Panc1 (cell line): ENCODE results near the gene LPP. TPM values are rescaled to one million over a fixed set of nuclear protein-coding genes. Genes with fewer than 3 reads are reported as not detected.

Source experiments
- ATAC-seq: fragments of 200-7000 bp; cut with Tn5 transposase; 2 replicates; pipeline ENCODE4 v1.9.1; 2020; ENCODE audit warnings: mild to moderate bottlenecking, moderate library complexity
- BruUV-seq: library from RNA; stranded (reverse); fragments of 400-500 nt; replicated peaks from 2 replicates; lab custom pipeline; 2021; lab: Mats Ljungman, UMichigan
- CTCF ChIA-PET: fragments of 300-600 bp; sonication (Branson Sonifier 250); formaldehyde crosslinking; loops from one replicate; lab custom pipeline; 2022; ENCODE audit warnings: antibody characterized with exemption; lab: Charles Lee
- POLR2A ChIA-PET: fragments of 300-600 bp; sonication (Branson Sonifier 250); formaldehyde crosslinking; loops from one replicate; lab custom pipeline; 2022; ENCODE audit warnings: antibody characterized with exemption; lab: Charles Lee
- DNase-seq: peaks from one replicate; pipeline ENCODE4 v3.0.0-alpha.2; 2010; ENCODE audit warnings: low read depth, low spot score
- H3K27ac ChIP-seq: 2 replicates; pipeline ENCODE4 v1.5.1; 2011; ENCODE audit warnings: mild to moderate bottlenecking, low read length, inconsistent platforms
- H3K27me3 ChIP-seq: fragments of 200-500 bp; sonication (Bioruptor generic); 2 replicates; pipeline ENCODE4 v1.6.0; 2014; ENCODE audit warnings: low read length, inconsistent platforms; ENCODE audit not compliant: control insufficient read depth, insufficient read depth
- H3K36me3 ChIP-seq: fragments of 200-500 bp; sonication (Bioruptor generic); 2 replicates; pipeline ENCODE4 v1.5.1; 2014; ENCODE audit warnings: inconsistent platforms, mild to moderate bottlenecking, low read length, moderate library complexity; ENCODE audit not compliant: control insufficient read depth, insufficient read depth
- H3K4me1 ChIP-seq: 2 replicates; pipeline ENCODE4 v1.5.1; 2011; ENCODE audit warnings: inconsistent platforms, mild to moderate bottlenecking, low read length, moderate library complexity; ENCODE audit not compliant: control insufficient read depth, insufficient read depth
- H3K4me3 ChIP-seq, 2 experiments: 2 replicates each; pipeline ENCODE4 v1.5.1; 2011 to 2012; ENCODE audit warnings: low read depth in 2 of 2, low read length in 2 of 2, mild to moderate bottlenecking in 2 of 2, inconsistent platforms in 1 of 2, moderate library complexity in 1 of 2
- H3K9me3 ChIP-seq: fragments of 200-500 bp; sonication (Bioruptor generic); 2 replicates; pipeline ENCODE4 v1.5.1; 2014; ENCODE audit warnings: low read depth, mild to moderate bottlenecking, inconsistent platforms, low read length, moderate library complexity; ENCODE audit not compliant: control insufficient read depth, insufficient read depth
- POLR2AphosphoS5 ChIP-seq: IDR thresholded peaks from 2 replicates; pipeline ENCODE4 v1.6.1; 2012; ENCODE audit warnings: mild to moderate bottlenecking, low read depth, low read length, moderate library complexity
- SIN3A ChIP-seq: IDR thresholded peaks from 2 replicates; pipeline ENCODE4 v1.6.1; 2012; ENCODE audit warnings: low read depth, mild to moderate bottlenecking, low read length, moderate library complexity, borderline replicate concordance; ENCODE audit not compliant: insufficient read depth
- TCF7L2 ChIP-seq: IDR thresholded peaks from 2 replicates; pipeline ENCODE4 v1.6.1; 2011; ENCODE audit warnings: mild to moderate bottlenecking, low read depth, low read length, inconsistent platforms
- in situ Hi-C: cut with HindIII; loops from 2 replicates; pipeline ENCODE4 v1.10.0; 2016; ENCODE audit warnings: low sequenced_read_pairs, low pct_unique_long_range_greater_than_20kb
- intact Hi-C: fragments of 100-400 bp; cut with micrococcal nuclease; formaldehyde crosslinking; loops from one replicate; pipeline ENCODE4 v1.10.0; 2022; ENCODE audit not compliant: unreplicated experiment
- total RNA-seq: library from RNA; stranded (reverse); gene quantifications from one replicate; pipeline ENCODE4 v1.2.1, GENCODE V29; 2021; ENCODE audit not compliant: unreplicated experiment
- TF ChIP-seq, protein P1 (sequence below): fragments of 450-650 bp; IDR thresholded peaks from 2 replicates; pipeline ENCODE4 v1.5.1; 2017; ENCODE audit warnings: mild to moderate bottlenecking
- TF ChIP-seq, protein P2 (sequence below), 2 experiments: IDR thresholded peaks; 2 replicates each; pipeline ENCODE4 v1.6.1; 2011 to 2012; ENCODE audit warnings: low read depth in 2 of 2, control low read depth in 1 of 2, low read length in 1 of 2, mild to moderate bottlenecking in 1 of 2, moderate library complexity in 1 of 2; ENCODE audit not compliant: insufficient read depth in 1 of 2

LPP gene
- total RNA-seq, 1 experiment from 2014 or later = 90.0 TPM

DNA sequence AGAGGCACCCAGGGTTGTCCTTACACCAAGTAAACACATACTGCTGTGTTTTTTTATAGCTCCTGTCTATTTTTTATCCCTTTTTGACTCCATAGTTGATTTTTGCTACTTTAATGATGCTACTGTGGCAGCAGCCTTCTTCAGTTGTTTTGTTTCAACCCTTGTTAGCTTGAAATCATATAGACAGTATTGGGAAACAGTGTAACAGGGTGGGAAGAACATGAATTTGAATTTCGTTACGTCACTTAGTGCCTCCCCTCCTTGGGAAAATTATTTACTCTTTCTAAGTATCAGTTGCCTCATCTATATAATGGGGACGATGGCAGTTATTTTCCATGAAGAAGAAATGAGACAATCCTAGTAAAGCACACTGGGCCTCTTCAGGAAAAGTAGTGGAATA lies 608.0 kb downstream of the LPP start:
- no peaks in the 10 kb centered on the region for H3K4me1 ChIP-seq
- TF ChIP-seq POLR2AphosphoS5 = no peak
- no peak for TF ChIP-seq SIN3A
- TF ChIP-seq, protein P1, sequence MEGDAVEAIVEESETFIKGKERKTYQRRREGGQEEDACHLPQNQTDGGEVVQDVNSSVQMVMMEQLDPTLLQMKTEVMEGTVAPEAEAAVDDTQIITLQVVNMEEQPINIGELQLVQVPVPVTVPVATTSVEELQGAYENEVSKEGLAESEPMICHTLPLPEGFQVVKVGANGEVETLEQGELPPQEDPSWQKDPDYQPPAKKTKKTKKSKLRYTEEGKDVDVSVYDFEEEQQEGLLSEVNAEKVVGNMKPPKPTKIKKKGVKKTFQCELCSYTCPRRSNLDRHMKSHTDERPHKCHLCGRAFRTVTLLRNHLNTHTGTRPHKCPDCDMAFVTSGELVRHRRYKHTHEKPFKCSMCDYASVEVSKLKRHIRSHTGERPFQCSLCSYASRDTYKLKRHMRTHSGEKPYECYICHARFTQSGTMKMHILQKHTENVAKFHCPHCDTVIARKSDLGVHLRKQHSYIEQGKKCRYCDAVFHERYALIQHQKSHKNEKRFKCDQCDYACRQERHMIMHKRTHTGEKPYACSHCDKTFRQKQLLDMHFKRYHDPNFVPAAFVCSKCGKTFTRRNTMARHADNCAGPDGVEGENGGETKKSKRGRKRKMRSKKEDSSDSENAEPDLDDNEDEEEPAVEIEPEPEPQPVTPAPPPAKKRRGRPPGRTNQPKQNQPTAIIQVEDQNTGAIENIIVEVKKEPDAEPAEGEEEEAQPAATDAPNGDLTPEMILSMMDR = no peak
- TF ChIP-seq TCF7L2 = no peak
- TF ChIP-seq, protein P2, sequence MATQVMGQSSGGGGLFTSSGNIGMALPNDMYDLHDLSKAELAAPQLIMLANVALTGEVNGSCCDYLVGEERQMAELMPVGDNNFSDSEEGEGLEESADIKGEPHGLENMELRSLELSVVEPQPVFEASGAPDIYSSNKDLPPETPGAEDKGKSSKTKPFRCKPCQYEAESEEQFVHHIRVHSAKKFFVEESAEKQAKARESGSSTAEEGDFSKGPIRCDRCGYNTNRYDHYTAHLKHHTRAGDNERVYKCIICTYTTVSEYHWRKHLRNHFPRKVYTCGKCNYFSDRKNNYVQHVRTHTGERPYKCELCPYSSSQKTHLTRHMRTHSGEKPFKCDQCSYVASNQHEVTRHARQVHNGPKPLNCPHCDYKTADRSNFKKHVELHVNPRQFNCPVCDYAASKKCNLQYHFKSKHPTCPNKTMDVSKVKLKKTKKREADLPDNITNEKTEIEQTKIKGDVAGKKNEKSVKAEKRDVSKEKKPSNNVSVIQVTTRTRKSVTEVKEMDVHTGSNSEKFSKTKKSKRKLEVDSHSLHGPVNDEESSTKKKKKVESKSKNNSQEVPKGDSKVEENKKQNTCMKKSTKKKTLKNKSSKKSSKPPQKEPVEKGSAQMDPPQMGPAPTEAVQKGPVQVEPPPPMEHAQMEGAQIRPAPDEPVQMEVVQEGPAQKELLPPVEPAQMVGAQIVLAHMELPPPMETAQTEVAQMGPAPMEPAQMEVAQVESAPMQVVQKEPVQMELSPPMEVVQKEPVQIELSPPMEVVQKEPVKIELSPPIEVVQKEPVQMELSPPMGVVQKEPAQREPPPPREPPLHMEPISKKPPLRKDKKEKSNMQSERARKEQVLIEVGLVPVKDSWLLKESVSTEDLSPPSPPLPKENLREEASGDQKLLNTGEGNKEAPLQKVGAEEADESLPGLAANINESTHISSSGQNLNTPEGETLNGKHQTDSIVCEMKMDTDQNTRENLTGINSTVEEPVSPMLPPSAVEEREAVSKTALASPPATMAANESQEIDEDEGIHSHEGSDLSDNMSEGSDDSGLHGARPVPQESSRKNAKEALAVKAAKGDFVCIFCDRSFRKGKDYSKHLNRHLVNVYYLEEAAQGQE (IDR thresholded peaks at IDR 0.05; ENCODE audit: insufficient read depth in 1 of 2, low read depth in 2 of 2, low read length in 1 of 2) = no peak
- H3K9me3 ChIP-seq = no peaks in the 10 kb centered on the region
- intact Hi-C loops = no loop called here
- H3K36me3 ChIP-seq = no peaks in the 10 kb centered on the region
- H3K27me3 ChIP-seq = no peaks in the 10 kb centered on the region
- POLR2A ChIA-PET = no interaction called here
- CTCF ChIA-PET = no interaction called here
- H3K4me3 ChIP-seq = no peak overlapping the region
- DNase-seq (no peak), ATAC-seq (no peak)
- BruUV-seq = no TSS peak
- H3K27ac ChIP-seq = no peak overlapping the region
- in situ Hi-C loops = no loop called here

DNA sequence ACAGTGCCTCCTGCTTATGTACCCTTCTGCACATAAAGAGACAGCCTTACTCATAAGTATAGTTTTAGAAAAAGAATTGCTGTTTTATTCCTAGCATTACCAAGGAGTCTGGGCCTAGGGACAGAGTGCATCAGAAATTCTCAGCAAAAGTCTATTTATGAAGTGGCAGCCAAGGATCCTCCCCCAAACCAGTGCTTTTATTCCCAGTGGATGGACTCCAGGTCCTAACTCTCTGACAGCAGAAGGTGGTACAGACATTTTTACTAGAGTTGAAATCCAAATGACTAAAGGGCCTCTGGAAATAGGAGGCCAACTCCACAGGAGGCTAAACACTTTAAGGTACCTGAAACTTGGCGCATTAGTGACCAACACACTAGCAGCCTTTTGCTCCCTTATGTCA lies 610.7 kb downstream of the LPP start:
- CTCF ChIA-PET = no interaction called here
- no peak for DNase-seq
- Histone ChIP-seq H3K4me1 (no peaks in the 10 kb centered on the region), H3K9me3 (no peaks in the 10 kb centered on the region), H3K36me3 (no peaks in the 10 kb centered on the region), H3K4me3 (no peak overlapping the region), H3K27ac (no peak overlapping the region), H3K27me3 (no peaks in the 10 kb centered on the region)
- intact Hi-C loops (no loop called here), in situ Hi-C loops (no loop called here)
- no peak for ATAC-seq
- POLR2A ChIA-PET = no interaction called here
- BruUV-seq = no TSS peak
- TF ChIP-seq TCF7L2 (no peak), POLR2AphosphoS5 (no peak), SIN3A (no peak)
- TF ChIP-seq, protein P2 (IDR thresholded peaks at IDR 0.05; ENCODE audit: insufficient read depth in 1 of 2, low read depth in 2 of 2, low read length in 1 of 2) = no peak
- TF ChIP-seq, protein P1 = no peak
